KOPT-K1 (cell line): ENCODE measurements around the gene DISC1.
"Not testable (repeated sequence)": the region's sequence is repeated elsewhere in the genome, so short reads cannot be mapped to it uniquely, and the experiment has no call there.

Experiments used
- H3K27ac ChIP-seq: fragments of 200-600 bp; sonication (generic); 2 replicates; pipeline ENCODE4 v1.5.1; 2016; ENCODE audit warnings: antibody characterized with exemption, mild to moderate bottlenecking, low read depth, low read length; ENCODE audit not compliant: poor library complexity, severe bottlenecking
- H3K36me3 ChIP-seq: fragments of 200-600 bp; sonication (generic); 2 replicates; pipeline ENCODE4 v1.5.1; 2017; ENCODE audit warnings: antibody characterized with exemption, mild to moderate bottlenecking, low read length, moderate library complexity; ENCODE audit not compliant: insufficient read depth
- H3K9me3 ChIP-seq: fragments of 200-600 bp; sonication (generic); 2 replicates; pipeline ENCODE4 v1.5.1; 2017; ENCODE audit warnings: antibody characterized with exemption, low read length, mild to moderate bottlenecking; ENCODE audit not compliant: insufficient read depth, poor library complexity, severe bottlenecking

Gene DISC1

GRCh38 chr1:231781892-231782291 is 155.3 kb downstream of the DISC1 start:
- Histone ChIP-seq H3K36me3 (no peaks in the 10 kb centered on the region), H3K9me3 (no peaks in the 10 kb centered on the region), H3K27ac (no peak overlapping the region)

GRCh38 chr1:231785073-231785472 is 158.5 kb downstream of the DISC1 start:
- H3K9me3 ChIP-seq, H3K36me3 ChIP-seq, H3K27ac ChIP-seq: not testable (repeated sequence)

- Histone ChIP-seq H3K27ac (no peak overlapping the region), H3K9me3 (no peaks in the 10 kb centered on the region), H3K36me3 (no peaks in the 10 kb centered on the region)
Measured at GRCh38 chr1:231786126-231786525, 159.5 kb downstream of the DISC1 start.

- no peaks in the 10 kb centered on the region for H3K9me3 ChIP-seq
- no peak overlapping the region for H3K27ac ChIP-seq
- no peaks in the 10 kb centered on the region for H3K36me3 ChIP-seq
Measured at GRCh38 chr1:231792634-231793033, 166.0 kb downstream of the DISC1 start.

GRCh38 chr1:231793893-231794292 is 167.3 kb downstream of the DISC1 start:
- Histone ChIP-seq H3K9me3 (no peaks in the 10 kb centered on the region), H3K27ac (no peak overlapping the region), H3K36me3 (no peaks in the 10 kb centered on the region)

- H3K27ac ChIP-seq = no peak overlapping the region
- no peaks in the 10 kb centered on the region for H3K9me3 ChIP-seq
- no peaks in the 10 kb centered on the region; the same call in 1 of the 2 replicates for H3K36me3 ChIP-seq
Measured at GRCh38 chr1:231796141-231796540, 169.6 kb downstream of the DISC1 start.

- H3K9me3 ChIP-seq = no peaks in the 10 kb centered on the region
- H3K36me3 ChIP-seq = no peaks in the 10 kb centered on the region; the same call in 1 of the 2 replicates
- no peak overlapping the region for H3K27ac ChIP-seq
Measured at GRCh38 chr1:231799363-231799986, 172.9 kb downstream of the DISC1 start.

- no peak overlapping the region for H3K27ac ChIP-seq
- H3K36me3 ChIP-seq = no peaks in the 10 kb centered on the region; the same call in 1 of the 2 replicates
- H3K9me3 ChIP-seq = no peaks in the 10 kb centered on the region
Measured at GRCh38 chr1:231800108-231800507, 173.5 kb downstream of the DISC1 start.

- Histone ChIP-seq H3K27ac (no peak overlapping the region), H3K36me3 (no peaks in the 10 kb centered on the region; the same call in 1 of the 2 replicates)
Measured at GRCh38 chr1:231801042-231801585, 174.5 kb downstream of the DISC1 start.

GRCh38 chr1:231803353-231803752 is 176.8 kb downstream of the DISC1 start:
- H3K9me3 ChIP-seq = no peaks in the 10 kb centered on the region
- no peaks in the 10 kb centered on the region; the same call in 1 of the 2 replicates for H3K36me3 ChIP-seq
- no peak overlapping the region for H3K27ac ChIP-seq

More at GRCh38 chr1:231801042-231801585, 174.5 kb downstream of the DISC1 start:
- no peaks in the 10 kb centered on the region for H3K9me3 ChIP-seq

GRCh38 chr1:231806623-231807495 is 180.3 kb downstream of the DISC1 start:
- no peak overlapping the region for H3K27ac ChIP-seq
- H3K36me3 ChIP-seq = no peaks in the 10 kb centered on the region
- H3K9me3 ChIP-seq = no peaks in the 10 kb centered on the region

GRCh38 chr1:231807541-231807940 is 181.0 kb downstream of the DISC1 start:
- Histone ChIP-seq H3K36me3 (no peaks in the 10 kb centered on the region), H3K9me3 (no peaks in the 10 kb centered on the region), H3K27ac (no peak overlapping the region)

- Histone ChIP-seq H3K27ac (no peak overlapping the region), H3K9me3 (no peaks in the 10 kb centered on the region), H3K36me3 (no peaks in the 10 kb centered on the region)
Measured at GRCh38 chr1:231808116-231808515, 181.5 kb downstream of the DISC1 start.

- Histone ChIP-seq H3K27ac (no peak overlapping the region), H3K9me3 (no peaks in the 10 kb centered on the region), H3K36me3 (no peaks in the 10 kb centered on the region)
Measured at GRCh38 chr1:231808990-231809389, 182.4 kb downstream of the DISC1 start.

- Histone ChIP-seq H3K9me3 (no peaks in the 10 kb centered on the region), H3K27ac (no peak overlapping the region)
Measured at GRCh38 chr1:231810415-231810814, 183.8 kb downstream of the DISC1 start.

More at GRCh38 chr1:231810415-231810814, 183.8 kb downstream of the DISC1 start:
- no peaks in the 10 kb centered on the region for H3K36me3 ChIP-seq
